Lung (tissue), 12 donors: ENCODE results near the gene ITFG1. TPM values are rescaled to one million over a fixed set of nuclear protein-coding genes. Genes with fewer than 3 reads are reported as not detected.

Experiments used
- ATAC-seq: fragments of 200-7000 bp; cut with Tn5 transposase; one replicate; pipeline ENCODE4 v1.9.1; 2020; ENCODE audit warnings: moderate number of reproducible peaks; ENCODE audit not compliant: insufficient read depth, low FRiP score
- DNase-seq, 3 donors: peaks; one replicate each; pipeline ENCODE4 v3.0.0-alpha.2; 2013 to 2017
- H3K27ac ChIP-seq, 2 donors: one replicate each; pipeline ENCODE4 v1.5.1; 2013; ENCODE audit warnings: mild to moderate bottlenecking in 2 of 2, moderate library complexity in 2 of 2, control low read depth in 1 of 2, inconsistent platforms in 1 of 2, low read depth in 1 of 2, low read length in 1 of 2
- H3K27me3 ChIP-seq, 3 donors: one replicate each; pipeline ENCODE4 v1.5.1; 2013; ENCODE audit warnings: low read length in 2 of 3; ENCODE audit not compliant: control insufficient read depth in 3 of 3, insufficient read depth in 3 of 3
- H3K36me3 ChIP-seq, 4 donors: one replicate each; pipeline ENCODE4 v1.5.1; 2013; ENCODE audit warnings: low read length in 4 of 4, mild to moderate bottlenecking in 1 of 4, moderate library complexity in 1 of 4; ENCODE audit not compliant: control insufficient read depth in 4 of 4, insufficient read depth in 4 of 4
- H3K4me1 ChIP-seq, 5 donors: one replicate each; pipeline ENCODE4 v1.5.1; 2013; ENCODE audit warnings: low read length in 5 of 5, mild to moderate bottlenecking in 2 of 5, moderate library complexity in 1 of 5; ENCODE audit not compliant: control insufficient read depth in 5 of 5, insufficient read depth in 5 of 5
- H3K4me3 ChIP-seq: one replicate; pipeline ENCODE4 v1.5.1; 2013; ENCODE audit warnings: mild to moderate bottlenecking, control low read depth, moderate library complexity
- H3K9ac ChIP-seq, 2 donors: one replicate each; pipeline ENCODE4 v1.5.1; 2013; ENCODE audit warnings: low read length in 2 of 2, control low read depth in 1 of 2; ENCODE audit not compliant: insufficient read depth in 1 of 2
- H3K9me3 ChIP-seq, 4 donors: one replicate each; pipeline ENCODE4 v1.5.1; 2013; ENCODE audit warnings: low read length in 3 of 4, mild to moderate bottlenecking in 1 of 4, moderate library complexity in 1 of 4; ENCODE audit not compliant: control insufficient read depth in 4 of 4, insufficient read depth in 3 of 4
- WGBS, 2 donors: extraction: QIAGEN DNeasy Blood & Tissue Kit; methylation state at CpG; one replicate each; pipeline ENCODE4 v1.1.7; 2013; 5-methylcytosine and 5-hydroxymethylcytosine counted together
- polyA plus RNA-seq, 2 donors: library from polyadenylated mRNA; stranded (reverse); fragments of 200-250 nt; gene quantifications; one replicate each; pipeline ENCODE4 v1.2.1, GENCODE V29; 2013
- total RNA-seq, 2 donors: library from RNA; depleted of rRNA in 1 of 2; stranded (reverse); fragments of >200 nt in 1 of 2; gene quantifications; one replicate each; pipeline ENCODE4 v1.2.1, GENCODE V29; 2014 to 2021
- TF ChIP-seq, protein P1 (sequence below): IDR thresholded peaks from 2 replicates; pipeline ENCODE4 v1.5.1; 2012; ENCODE audit warnings: mild to moderate bottlenecking; ENCODE audit errors: control extremely low read depth, extremely low read depth
- donor health status: control.
- donor health status: control.
- donor health status: Bipolar disorder and iron deficiency.
- donor health status: healthy.
- donor health status: DM: yes; HTN: yes; CAD: no.

The ITFG1 gene
- total and polyA plus RNA-seq, 4 donors = 13.0 to 79.4 (median 40.2) TPM

DNA sequence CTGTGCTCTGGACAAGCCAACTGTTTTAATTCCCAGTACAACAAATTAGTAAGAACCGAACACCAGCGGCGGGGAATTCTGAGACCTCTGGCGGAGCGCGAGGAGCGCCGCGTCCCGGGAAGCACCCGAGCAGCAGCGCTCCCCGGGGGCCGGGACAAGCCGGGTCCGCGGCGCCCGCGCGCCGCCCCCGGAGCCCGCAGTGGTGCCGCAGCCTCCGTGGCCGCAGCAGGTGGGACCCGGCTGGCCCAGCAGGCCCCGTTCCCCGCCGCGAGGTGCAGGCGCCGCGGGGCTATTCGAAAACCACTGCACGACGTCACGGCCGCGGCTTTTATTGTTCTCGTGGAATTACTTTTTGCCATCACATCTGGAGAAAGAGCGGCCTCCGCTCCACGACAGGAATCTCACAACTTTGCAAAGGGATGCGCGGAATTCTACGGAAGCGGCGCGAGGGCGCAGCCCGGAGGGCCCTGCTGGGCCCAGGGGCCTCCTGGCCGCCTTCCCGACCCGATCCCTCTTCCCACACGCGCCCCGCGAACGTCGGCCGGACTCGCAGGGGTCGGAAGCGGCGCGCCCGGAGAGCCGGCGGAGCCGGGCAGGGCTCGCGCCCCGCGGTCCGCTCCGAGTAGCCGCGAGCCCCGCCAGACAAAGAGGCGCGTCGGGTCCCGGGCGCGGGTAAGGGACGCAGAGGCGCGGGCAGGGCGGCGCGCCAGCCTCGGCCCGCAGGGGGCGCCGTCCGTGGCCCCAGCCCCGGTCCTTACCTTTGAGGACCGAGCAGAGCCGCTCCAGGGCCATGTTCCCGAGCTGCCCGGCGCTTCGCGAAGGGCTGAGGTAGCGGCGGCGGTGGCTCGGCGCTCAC lies 317.8 kb downstream of the ITFG1 start:
- TF ChIP-seq, protein P1, sequence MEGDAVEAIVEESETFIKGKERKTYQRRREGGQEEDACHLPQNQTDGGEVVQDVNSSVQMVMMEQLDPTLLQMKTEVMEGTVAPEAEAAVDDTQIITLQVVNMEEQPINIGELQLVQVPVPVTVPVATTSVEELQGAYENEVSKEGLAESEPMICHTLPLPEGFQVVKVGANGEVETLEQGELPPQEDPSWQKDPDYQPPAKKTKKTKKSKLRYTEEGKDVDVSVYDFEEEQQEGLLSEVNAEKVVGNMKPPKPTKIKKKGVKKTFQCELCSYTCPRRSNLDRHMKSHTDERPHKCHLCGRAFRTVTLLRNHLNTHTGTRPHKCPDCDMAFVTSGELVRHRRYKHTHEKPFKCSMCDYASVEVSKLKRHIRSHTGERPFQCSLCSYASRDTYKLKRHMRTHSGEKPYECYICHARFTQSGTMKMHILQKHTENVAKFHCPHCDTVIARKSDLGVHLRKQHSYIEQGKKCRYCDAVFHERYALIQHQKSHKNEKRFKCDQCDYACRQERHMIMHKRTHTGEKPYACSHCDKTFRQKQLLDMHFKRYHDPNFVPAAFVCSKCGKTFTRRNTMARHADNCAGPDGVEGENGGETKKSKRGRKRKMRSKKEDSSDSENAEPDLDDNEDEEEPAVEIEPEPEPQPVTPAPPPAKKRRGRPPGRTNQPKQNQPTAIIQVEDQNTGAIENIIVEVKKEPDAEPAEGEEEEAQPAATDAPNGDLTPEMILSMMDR = peak; percentile 14
- H3K4me3 ChIP-seq = peak overlapping the region; percentile 63
- peaks cover 0 to 21% (median 6%) of the 10 kb centered on the region in 5 donors for H3K4me1 ChIP-seq
- no peaks in the 10 kb centered on the region for H3K36me3 ChIP-seq
- peak overlapping the region; percentile 35 to 67 for H3K27ac ChIP-seq
- no peaks in the 10 kb centered on the region for H3K9me3 ChIP-seq
- peak; percentile 57 to 72 (median 69) for DNase-seq
- 0 to 1% methylated on average over 94 to 111 of the region's 111 CpGs for WGBS, 2 donors
- peak overlapping the region; percentile 40 to 61 for H3K9ac ChIP-seq
- ATAC-seq = peak; percentile 61
- peaks cover 0 to 18% (median 10%) of the 10 kb centered on the region in 3 donors for H3K27me3 ChIP-seq

DNA sequence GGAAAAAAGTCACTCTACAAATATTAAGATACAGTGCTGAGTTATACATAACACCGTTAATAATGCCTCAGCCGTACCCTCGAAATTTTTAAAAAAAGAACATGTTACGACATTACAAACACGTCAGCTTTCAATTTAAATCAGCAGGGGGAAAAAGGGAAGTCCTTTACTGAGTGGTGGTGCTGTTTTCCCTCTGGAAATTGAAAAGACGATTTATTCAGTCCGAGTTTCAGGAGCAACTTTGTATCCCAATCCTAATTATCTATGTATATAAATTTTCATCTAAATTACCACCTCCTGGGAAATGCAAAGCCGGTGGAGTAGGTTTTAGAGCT lies 318.4 kb downstream of the ITFG1 start:
- Histone ChIP-seq H3K9ac (peak overlapping the region in 1 of 2 donors; percentile 40), H3K36me3 (no peaks in the 10 kb centered on the region), H3K4me1 (peaks cover 0 to 21% (median 6%) of the 10 kb centered on the region in 5 donors), H3K27me3 (peaks cover 0 to 18% (median 10%) of the 10 kb centered on the region in 3 donors), H3K27ac (no peak overlapping the region), H3K9me3 (no peaks in the 10 kb centered on the region), H3K4me3 (no peak overlapping the region)
- TF ChIP-seq, protein P1 = no peak
- DNase-seq (peak in 2 of 3 donors; percentile 52 to 62), ATAC-seq (no peak)
- WGBS, 2 donors = 1% methylated on average over 8 of the region's 8 CpGs

DNA sequence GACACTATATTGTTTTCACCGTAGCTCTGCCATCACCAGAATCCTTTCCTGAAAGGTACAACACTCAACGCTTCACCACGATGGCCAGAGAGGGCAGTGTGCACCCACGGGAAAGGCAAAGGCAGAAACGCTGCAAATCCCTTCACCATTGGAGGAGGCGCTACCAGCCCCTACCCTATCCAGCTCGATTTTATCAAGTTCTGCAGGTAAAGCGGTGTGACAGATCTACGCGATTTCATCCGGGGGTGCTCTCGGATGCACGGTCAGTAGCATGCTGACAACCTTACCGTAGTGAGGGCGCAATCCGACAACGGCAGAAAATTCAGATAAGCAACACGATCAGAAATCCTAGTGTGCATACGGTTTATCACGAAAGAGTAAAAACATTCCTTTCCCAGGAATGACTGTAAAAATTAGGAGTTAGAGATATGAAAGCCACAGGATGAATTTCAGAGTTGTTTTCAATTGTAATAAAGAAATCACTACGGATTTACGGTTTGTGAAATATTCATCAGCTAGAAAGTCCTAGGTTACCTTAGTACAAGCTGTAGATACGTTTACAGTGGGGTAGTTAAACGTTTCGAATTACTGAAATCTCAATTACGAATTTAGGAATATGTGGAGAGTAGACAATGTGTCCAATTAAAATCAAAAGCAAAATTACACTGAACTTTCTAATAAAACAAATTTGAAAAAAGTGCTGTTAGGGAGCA lies 318.9 kb downstream of the ITFG1 start:
- Histone ChIP-seq H3K9ac (peak overlapping the region in 1 of 2 donors; percentile 52), H3K4me3 (peak overlapping the region; percentile 28), H3K27me3 (peaks cover 0 to 18% (median 10%) of the 10 kb centered on the region in 3 donors), H3K27ac (no peak overlapping the region), H3K4me1 (peaks cover 0 to 21% (median 6%) of the 10 kb centered on the region in 5 donors), H3K36me3 (no peaks in the 10 kb centered on the region), H3K9me3 (no peaks in the 10 kb centered on the region)
- 2% methylated on average over 26 of the region's 26 CpGs for WGBS, 2 donors
- TF ChIP-seq, protein P1 = peak; percentile 89
- ATAC-seq = peak; percentile 68
- DNase-seq = peak; percentile 85 to 89 (median 87)
